Measurements from ENCODE around the gene RAB20.

The RAB20 gene

GRCh38 chr13:110497003-110497402 is 64.5 kb downstream of the RAB20 start:
- no peak for DNase-seq (ENCODE audit: extremely low spot score)
- CTCF ChIA-PET, result no interaction called here

GRCh38 chr13:110496281-110496680 is 65.2 kb downstream of the RAB20 start:
- no peak for DNase-seq (ENCODE audit: extremely low spot score)
- POLR2A ChIA-PET, result no interaction called here
- TF ChIP-seq CTBP1 (IDR thresholded peaks at IDR 0.05; ENCODE audit: borderline replicate concordance) (no peak), ZNF384 (IDR thresholded peaks at IDR 0.05) (no peak), BHLHE40 (IDR thresholded peaks at IDR 0.05; ENCODE audit: borderline replicate concordance) (no peak), TARDBP (IDR thresholded peaks at IDR 0.05) (no peak), SP1 (IDR thresholded peaks at IDR 0.05) (no peak), FOXM1 (IDR thresholded peaks at IDR 0.05; ENCODE audit: borderline replicate concordance) (no peak), NFRKB (IDR thresholded peaks at IDR 0.05) (no peak), ELF4 (IDR thresholded peaks at IDR 0.05) (no peak), LEF1 (IDR thresholded peaks at IDR 0.05; ENCODE audit: borderline replicate concordance) (no peak), FOXK2 (IDR thresholded peaks at IDR 0.05) (no peak), L3MBTL2 (conservative IDR thresholded peaks at IDR 0.05) (no peak), ARNT (IDR thresholded peaks at IDR 0.05) (no peak), FOXA1 (IDR thresholded peaks at IDR 0.05) (no peak), HDGF (IDR thresholded peaks at IDR 0.05; ENCODE audit: borderline replicate concordance) (no peak), SUZ12 (IDR thresholded peaks at IDR 0.05) (no peak)
- TF ChIP-seq, protein P1, sequence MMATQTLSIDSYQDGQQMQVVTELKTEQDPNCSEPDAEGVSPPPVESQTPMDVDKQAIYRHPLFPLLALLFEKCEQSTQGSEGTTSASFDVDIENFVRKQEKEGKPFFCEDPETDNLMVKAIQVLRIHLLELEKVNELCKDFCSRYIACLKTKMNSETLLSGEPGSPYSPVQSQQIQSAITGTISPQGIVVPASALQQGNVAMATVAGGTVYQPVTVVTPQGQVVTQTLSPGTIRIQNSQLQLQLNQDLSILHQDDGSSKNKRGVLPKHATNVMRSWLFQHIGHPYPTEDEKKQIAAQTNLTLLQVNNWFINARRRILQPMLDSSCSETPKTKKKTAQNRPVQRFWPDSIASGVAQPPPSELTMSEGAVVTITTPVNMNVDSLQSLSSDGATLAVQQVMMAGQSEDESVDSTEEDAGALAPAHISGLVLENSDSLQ (IDR thresholded peaks at IDR 0.05), result no peak
- CTCF ChIA-PET, result no interaction called here

More at GRCh38 chr13:110497003-110497402, 64.5 kb downstream of the RAB20 start:
- TF ChIP-seq FOXK2 (IDR thresholded peaks at IDR 0.05) (no peak), ZNF384 (IDR thresholded peaks at IDR 0.05) (no peak), LEF1 (IDR thresholded peaks at IDR 0.05; ENCODE audit: borderline replicate concordance) (no peak), ELF4 (IDR thresholded peaks at IDR 0.05) (no peak), BHLHE40 (IDR thresholded peaks at IDR 0.05; ENCODE audit: borderline replicate concordance) (no peak), FOXA1 (IDR thresholded peaks at IDR 0.05) (no peak)
- POLR2A ChIA-PET, result no interaction called here

DNA sequence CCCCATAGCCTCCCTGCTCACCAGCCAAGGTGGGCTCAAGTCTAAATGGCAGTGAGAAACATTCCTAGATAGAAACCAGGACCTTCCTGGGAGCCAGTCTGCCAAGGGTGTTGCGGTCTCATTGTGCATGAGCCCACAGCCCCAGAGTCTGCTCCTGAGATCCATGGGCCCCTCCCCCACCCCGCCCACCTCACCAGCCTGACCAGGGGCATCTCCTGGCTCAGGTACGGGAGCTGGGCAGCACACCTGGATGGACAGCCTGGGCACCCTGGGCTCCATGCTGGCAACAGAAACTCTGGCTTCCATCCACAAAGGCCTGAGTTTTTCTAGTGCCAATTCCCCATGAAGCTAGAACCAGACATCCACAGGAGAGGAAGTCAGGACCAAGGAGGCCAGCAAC is 65.6 kb downstream of the RAB20 start:
- no peak for DNase-seq (ENCODE audit: extremely low spot score)
- CTCF ChIA-PET, result no interaction called here
- POLR2A ChIA-PET, result no interaction called here
- TF ChIP-seq ELF4 (IDR thresholded peaks at IDR 0.05) (no peak), TARDBP (IDR thresholded peaks at IDR 0.05) (no peak), SUZ12 (IDR thresholded peaks at IDR 0.05) (no peak), BHLHE40 (IDR thresholded peaks at IDR 0.05; ENCODE audit: borderline replicate concordance) (no peak), LEF1 (IDR thresholded peaks at IDR 0.05; ENCODE audit: borderline replicate concordance) (no peak)

DNA sequence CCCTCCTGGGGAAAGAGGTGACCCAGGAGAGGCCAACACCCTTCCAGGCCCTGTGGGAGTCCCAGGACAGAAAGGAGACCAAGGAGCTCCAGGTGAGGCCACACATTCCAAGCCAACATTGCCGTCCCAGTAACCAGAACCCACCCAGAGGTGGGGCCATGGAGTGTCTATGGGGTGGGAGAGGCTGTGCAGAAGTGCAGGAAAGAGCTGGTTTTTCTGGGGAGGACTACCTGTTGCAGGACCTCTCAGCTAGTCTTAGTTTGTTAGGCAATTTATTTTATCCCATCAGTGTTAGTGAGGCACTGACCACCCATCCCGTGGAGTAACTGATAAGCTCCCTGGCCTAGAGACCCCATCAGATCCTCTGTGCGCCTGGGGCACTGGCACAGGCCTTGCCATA is 66.1 kb downstream of the RAB20 start:
- no peak for DNase-seq (ENCODE audit: extremely low spot score)
- TF ChIP-seq L3MBTL2 (conservative IDR thresholded peaks at IDR 0.05), result no peak
- TF ChIP-seq NFRKB (IDR thresholded peaks at IDR 0.05), result no peak
- TF ChIP-seq, protein P1 (IDR thresholded peaks at IDR 0.05), result no peak
- POLR2A ChIA-PET, result no interaction called here
- CTCF ChIA-PET, result no interaction called here

DNA sequence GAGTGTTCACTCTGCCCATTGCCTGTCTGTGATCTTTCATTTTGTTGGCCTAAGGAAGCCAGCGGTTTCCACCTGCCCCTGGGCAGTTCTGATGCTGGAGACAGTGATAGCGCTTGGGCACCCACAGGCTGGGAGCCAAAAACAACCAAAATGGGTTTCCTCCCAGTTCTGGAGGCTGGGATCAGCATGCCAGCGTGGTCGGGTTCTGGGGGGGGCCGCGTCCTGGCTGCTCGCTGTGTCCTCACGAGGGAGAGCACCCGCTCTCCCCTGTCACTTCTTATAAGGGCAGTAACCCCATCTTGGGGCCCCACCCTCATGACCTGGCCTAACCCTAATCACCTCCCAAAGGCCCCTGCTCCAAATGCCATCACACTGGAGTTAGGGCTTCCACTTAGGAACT is 67.9 kb downstream of the RAB20 start:
- ChIA-PET POLR2A (no interaction called here), CTCF (no interaction called here)
- no peak for TF ChIP-seq L3MBTL2 (conservative IDR thresholded peaks at IDR 0.05)
- no peak for TF ChIP-seq ZNF384 (IDR thresholded peaks at IDR 0.05)
- TF ChIP-seq FOXM1 (IDR thresholded peaks at IDR 0.05; ENCODE audit: borderline replicate concordance), result no peak
- no peak for TF ChIP-seq SUZ12 (IDR thresholded peaks at IDR 0.05)
- no peak for TF ChIP-seq HDGF (IDR thresholded peaks at IDR 0.05; ENCODE audit: borderline replicate concordance)
- no peak for TF ChIP-seq CTBP1 (IDR thresholded peaks at IDR 0.05; ENCODE audit: borderline replicate concordance)
- TF ChIP-seq LEF1 (IDR thresholded peaks at IDR 0.05; ENCODE audit: borderline replicate concordance), result no peak
- TF ChIP-seq, protein P1 (IDR thresholded peaks at IDR 0.05), result no peak
- no peak for TF ChIP-seq ELF4 (IDR thresholded peaks at IDR 0.05)
- TF ChIP-seq ARNT (IDR thresholded peaks at IDR 0.05), result no peak
- no peak for TF ChIP-seq SP1 (IDR thresholded peaks at IDR 0.05)
- TF ChIP-seq TARDBP (IDR thresholded peaks at IDR 0.05), result no peak
- TF ChIP-seq FOXK2 (IDR thresholded peaks at IDR 0.05), result no peak
- TF ChIP-seq BHLHE40 (IDR thresholded peaks at IDR 0.05; ENCODE audit: borderline replicate concordance), result no peak
- no peak for TF ChIP-seq NFRKB (IDR thresholded peaks at IDR 0.05)
- no peak for TF ChIP-seq FOXA1 (IDR thresholded peaks at IDR 0.05)
- DNase-seq (ENCODE audit: extremely low spot score), result no peak

- POLR2A ChIA-PET, result no interaction called here
- no peak for DNase-seq (ENCODE audit: extremely low spot score)
- CTCF ChIA-PET, result no interaction called here
- TF ChIP-seq SP1 (IDR thresholded peaks at IDR 0.05), result no peak
- TF ChIP-seq L3MBTL2 (conservative IDR thresholded peaks at IDR 0.05), result no peak
- TF ChIP-seq TARDBP (IDR thresholded peaks at IDR 0.05), result no peak
- no peak for TF ChIP-seq ELF4 (IDR thresholded peaks at IDR 0.05)
- TF ChIP-seq, protein P1 (IDR thresholded peaks at IDR 0.05), result no peak
- no peak for TF ChIP-seq ZNF384 (IDR thresholded peaks at IDR 0.05)
- no peak for TF ChIP-seq FOXM1 (IDR thresholded peaks at IDR 0.05; ENCODE audit: borderline replicate concordance)
Observed at GRCh38 chr13:110492679-110493593, 68.6 kb downstream of the RAB20 start.
